Epithelial cell of esophagus (primary cell): ENCODE measurements around the gene PABPN1.

Source experiments
- DNase-seq: peaks from one replicate; pipeline ENCODE4 v3.0.0; 2010; ENCODE audit warnings: low read depth
- H3K4me3 ChIP-seq: 2 replicates; pipeline ENCODE4 v1.5.1; 2011; ENCODE audit warnings: mild to moderate bottlenecking, low read length, control low read depth
- TF ChIP-seq, protein P1 (sequence below): IDR thresholded peaks from 2 replicates; pipeline ENCODE4 v1.5.1; 2011; ENCODE audit warnings: low read depth, mild to moderate bottlenecking, low read length, control low read depth, inconsistent platforms; ENCODE audit not compliant: insufficient read depth; ENCODE audit errors: missing control alignments

PABPN1 gene

DNA sequence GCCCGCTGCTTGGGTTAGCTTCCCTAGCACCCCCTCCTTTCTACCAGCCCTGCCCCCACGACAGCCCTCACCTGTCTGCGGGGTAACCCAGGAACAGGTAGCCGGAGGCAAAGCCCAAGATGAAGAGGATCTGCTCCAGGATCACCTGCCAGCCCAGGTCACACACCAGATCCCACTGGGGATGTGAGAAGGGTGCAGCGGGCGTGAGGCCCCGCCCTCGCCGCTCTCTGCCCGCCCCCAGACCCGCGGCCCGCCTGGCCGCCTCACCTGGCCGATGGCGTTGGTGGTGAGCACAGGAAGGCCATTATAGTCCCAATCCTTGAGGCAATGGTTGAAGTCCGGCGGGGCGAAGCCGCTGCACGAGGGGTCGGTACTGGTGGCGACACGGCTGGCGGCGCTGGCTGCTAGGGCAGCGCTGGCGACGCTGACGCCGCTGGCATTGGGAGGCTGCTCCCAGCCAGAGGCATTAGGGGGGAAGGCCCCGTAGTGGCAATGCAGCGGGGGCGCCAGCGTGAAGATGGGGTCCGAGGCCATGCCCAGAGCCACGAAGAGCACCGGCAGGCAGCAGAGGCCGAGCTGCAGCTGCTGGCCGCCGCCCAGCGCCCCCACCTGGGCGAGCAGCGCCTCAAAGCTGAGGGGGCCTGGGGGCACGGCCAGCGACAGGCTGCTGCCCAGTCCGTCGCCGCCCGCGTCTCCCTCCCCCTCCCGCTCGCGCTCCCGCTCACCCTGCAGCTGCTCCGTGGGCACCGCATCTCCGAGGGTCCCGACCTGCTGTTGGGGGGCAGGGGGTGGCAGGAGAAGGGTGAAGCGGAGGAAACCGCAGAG, 30.6 kb downstream of the PABPN1 start:
- TF ChIP-seq, protein P1, sequence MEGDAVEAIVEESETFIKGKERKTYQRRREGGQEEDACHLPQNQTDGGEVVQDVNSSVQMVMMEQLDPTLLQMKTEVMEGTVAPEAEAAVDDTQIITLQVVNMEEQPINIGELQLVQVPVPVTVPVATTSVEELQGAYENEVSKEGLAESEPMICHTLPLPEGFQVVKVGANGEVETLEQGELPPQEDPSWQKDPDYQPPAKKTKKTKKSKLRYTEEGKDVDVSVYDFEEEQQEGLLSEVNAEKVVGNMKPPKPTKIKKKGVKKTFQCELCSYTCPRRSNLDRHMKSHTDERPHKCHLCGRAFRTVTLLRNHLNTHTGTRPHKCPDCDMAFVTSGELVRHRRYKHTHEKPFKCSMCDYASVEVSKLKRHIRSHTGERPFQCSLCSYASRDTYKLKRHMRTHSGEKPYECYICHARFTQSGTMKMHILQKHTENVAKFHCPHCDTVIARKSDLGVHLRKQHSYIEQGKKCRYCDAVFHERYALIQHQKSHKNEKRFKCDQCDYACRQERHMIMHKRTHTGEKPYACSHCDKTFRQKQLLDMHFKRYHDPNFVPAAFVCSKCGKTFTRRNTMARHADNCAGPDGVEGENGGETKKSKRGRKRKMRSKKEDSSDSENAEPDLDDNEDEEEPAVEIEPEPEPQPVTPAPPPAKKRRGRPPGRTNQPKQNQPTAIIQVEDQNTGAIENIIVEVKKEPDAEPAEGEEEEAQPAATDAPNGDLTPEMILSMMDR: no peak

DNA sequence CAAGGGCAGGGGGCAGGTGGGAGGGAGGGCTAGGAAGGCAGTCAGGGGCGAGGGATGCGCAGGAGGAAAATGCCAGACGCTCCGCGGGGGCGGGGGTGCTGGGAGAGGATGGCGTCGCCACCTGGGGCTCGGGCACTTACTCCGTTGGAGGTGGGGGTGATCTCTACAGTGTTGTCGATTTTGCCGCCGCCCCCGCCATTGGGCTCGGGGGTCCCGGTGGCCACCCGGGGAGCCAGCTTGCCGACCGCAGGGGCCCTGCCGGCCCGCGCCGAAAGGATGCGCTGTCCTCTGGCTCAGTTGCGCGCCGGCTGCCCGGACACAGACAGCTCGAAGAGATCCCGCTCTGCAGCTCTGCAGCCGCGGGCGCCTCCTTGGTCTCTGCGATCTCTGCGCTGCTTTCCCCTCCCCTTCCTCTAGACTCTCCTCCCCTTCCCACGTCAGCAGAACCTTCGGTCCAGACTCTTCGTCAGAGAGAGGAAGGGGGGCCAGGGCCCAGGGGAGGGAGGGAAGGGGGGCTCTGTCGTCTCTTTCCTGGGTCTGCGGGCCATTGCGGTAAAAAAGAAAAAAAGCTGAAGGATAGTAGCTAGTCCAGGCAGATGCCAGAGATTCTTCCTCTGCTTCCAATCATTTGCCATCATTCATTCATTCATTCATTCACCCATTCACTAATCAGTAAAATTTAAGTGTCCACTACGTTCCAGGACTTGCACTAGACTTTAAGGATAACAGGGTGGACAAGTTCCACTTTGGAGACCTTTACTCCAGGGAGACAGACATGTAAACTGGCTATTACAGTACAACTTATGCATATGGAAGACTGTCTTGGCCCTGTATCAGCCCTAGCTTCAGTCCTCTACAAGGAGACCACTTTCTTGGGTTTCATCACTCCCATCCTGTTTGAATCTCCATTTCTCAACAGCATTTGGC, 31.5 kb downstream of the PABPN1 start, which contains the start of gene SLC22A17:
TSS of gene SLC22A17 (minus strand) at position 382 of the 927 bp plus-strand sequence.
- peak; percentile 74 for DNase-seq
- TF ChIP-seq, protein P1: no peak
- peak within 1 kb of the TSS; percentile 48 for H3K4me3 ChIP-seq

More for the DNA sequence above, 30.6 kb downstream of the PABPN1 start:
- peak overlapping the region; percentile 48 for H3K4me3 ChIP-seq
- no peak for DNase-seq

DNA sequence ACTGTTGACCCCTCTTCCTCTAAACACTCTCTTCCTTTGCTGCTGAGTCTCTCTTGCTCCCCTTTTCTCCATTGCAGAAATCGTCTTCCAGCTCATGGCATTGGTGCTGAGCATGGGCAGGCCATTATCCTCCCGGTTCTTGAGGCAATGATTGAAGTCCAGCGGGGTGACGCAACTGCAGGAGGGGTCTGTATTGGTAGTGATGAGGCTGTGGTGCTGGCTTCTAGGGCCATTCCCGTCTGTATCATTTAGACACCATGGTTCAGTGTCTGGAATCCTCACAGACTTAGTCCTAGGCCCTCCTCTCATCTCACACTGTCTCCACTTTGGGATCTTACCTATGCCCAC, 32.1 kb downstream of the PABPN1 start:
- TF ChIP-seq, protein P1: no peak
- no peak overlapping the region for H3K4me3 ChIP-seq

DNA sequence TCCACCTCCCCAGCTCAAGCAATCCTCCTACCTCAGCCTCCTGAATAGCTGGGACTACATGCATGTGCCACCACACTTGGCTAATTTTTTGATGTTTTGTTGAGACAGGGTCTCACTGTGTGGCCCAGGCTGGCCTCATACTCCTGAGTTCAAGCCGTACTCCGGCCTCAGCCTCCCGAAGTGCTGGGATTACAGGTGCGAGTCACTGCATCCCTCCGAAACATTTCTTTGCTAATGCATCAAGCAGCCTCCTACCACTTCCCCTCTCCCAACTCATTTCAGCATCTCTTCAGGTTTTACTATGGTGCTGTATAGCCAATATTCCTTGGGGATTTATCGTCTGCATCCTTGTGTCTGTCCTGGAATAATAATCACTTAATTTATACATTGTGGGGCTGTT, 33.7 kb downstream of the PABPN1 start:
- H3K4me3 ChIP-seq: no peak overlapping the region
- TF ChIP-seq, protein P1: no peak
- no peak for DNase-seq

More for the DNA sequence above, 32.1 kb downstream of the PABPN1 start:
- no peak for DNase-seq

DNA sequence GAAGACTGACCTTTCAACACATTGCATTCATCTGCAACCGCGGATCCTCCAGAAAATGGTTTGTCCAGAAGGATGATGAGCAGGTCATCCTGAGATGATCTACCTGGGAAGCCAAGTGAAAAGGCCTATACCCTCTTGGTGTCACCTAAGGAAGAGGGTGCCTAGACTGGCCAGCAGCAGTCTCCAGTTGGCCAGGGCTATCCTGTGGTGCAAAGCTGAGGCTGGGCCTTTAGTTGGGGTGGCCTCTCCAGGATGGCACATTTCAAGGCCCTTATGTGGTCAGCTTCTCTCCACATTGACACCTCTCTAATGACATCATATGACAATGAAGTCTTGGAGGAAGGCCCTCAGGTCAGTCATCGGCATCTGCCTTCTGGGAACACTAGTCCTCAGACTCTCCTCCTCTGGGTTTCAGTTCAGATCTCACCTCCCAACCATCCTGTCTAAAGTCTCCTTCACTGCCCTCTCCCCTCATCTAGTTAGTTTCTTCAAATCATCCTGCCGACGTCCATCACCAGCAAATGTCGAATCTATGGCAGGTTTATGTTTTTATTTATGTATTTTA, 34.7 kb downstream of the PABPN1 start:
- no peak overlapping the region for H3K4me3 ChIP-seq
- no peak for DNase-seq
- TF ChIP-seq, protein P1: no peak

DNA sequence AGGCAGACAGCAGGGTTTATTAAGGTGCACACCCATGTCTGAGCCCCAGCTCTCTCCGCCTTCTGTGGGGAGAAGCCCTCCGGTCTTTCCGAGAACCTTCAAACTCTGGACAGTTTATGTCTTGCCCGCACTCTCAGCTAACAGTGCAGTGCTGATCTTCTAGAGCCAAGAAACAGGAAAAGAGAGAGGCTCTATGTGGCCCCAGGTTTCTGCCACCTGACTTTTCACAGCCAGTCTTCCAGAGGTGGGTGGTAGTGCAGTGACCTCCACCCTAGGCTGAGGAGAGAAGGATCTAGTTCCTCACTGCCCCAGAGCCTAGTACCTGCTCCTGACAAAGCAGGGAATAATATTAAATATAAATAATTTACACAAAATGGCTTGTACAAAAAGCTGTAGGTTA, 35.4 kb downstream of the PABPN1 start:
- no peak for DNase-seq
- no peak overlapping the region for H3K4me3 ChIP-seq
- TF ChIP-seq, protein P1: no peak
